Natural killer cell (primary cell): ENCODE results near the gene ZMIZ1. TPM values are rescaled to one million over a fixed set of nuclear protein-coding genes. Genes with fewer than 3 reads are reported as not detected.

ENCODE experiments used
- ATAC-seq, 3 donors: fragments of 150-1000 bp in 2 of 3; fragments of 200-7000 bp in 1 of 3; cut with Tn5 transposase; 1 replicate in 1 of 3; 2 replicates in 2 of 3; pipeline ENCODE4 v1.10.0; 2021; ENCODE audit warnings: mild to moderate bottlenecking in 2 of 3, moderate library complexity in 2 of 3
- DNase-seq, 2 donors: peaks; one replicate each; pipeline versions ENCODE4 v3.0.0 to v3.0.0-alpha.2; 2013 to 2021; ENCODE audit warnings: mixed read lengths in 1 of 2
- H3K27ac ChIP-seq: one replicate; pipeline ENCODE4 v1.5.1; 2013; ENCODE audit warnings: mild to moderate bottlenecking, low read length
- H3K27me3 ChIP-seq: one replicate; pipeline ENCODE4 v1.6.1; 2013; ENCODE audit warnings: low read length; ENCODE audit not compliant: control insufficient read depth, insufficient read depth
- H3K36me3 ChIP-seq: one replicate; pipeline ENCODE4 v1.6.1; 2013; ENCODE audit warnings: low read length; ENCODE audit not compliant: control insufficient read depth, insufficient read depth
- H3K4me1 ChIP-seq: one replicate; pipeline ENCODE4 v1.6.1; 2013; ENCODE audit warnings: low read length; ENCODE audit not compliant: control insufficient read depth, insufficient read depth
- H3K4me3 ChIP-seq: one replicate; pipeline ENCODE4 v1.5.1; 2013; ENCODE audit warnings: low read length
- H3K9me3 ChIP-seq: one replicate; pipeline ENCODE4 v1.6.1; 2013; ENCODE audit warnings: low read length; ENCODE audit not compliant: control insufficient read depth, insufficient read depth
- H3K27ac Mint-ChIP-seq, 2 donors: one replicate each; pipeline ENCODE4 v1.8.0; 2022; ENCODE audit warnings: mild to moderate bottlenecking in 2 of 2, mixed read lengths in 2 of 2, moderate library complexity in 1 of 2
- H3K27me3 Mint-ChIP-seq, 2 donors: one replicate each; pipeline ENCODE4 v1.8.0; 2022; ENCODE audit warnings: low read depth in 2 of 2, mixed read lengths in 2 of 2
- H3K36me3 Mint-ChIP-seq: one replicate; pipeline ENCODE4 v1.8.0; 2022; ENCODE audit warnings: mixed read lengths
- H3K4me1 Mint-ChIP-seq, 2 donors: one replicate each; pipeline ENCODE4 v1.8.0; 2022; ENCODE audit warnings: mixed read lengths in 2 of 2
- H3K4me3 Mint-ChIP-seq: one replicate; pipeline ENCODE4 v1.8.0; 2022; ENCODE audit warnings: mild to moderate bottlenecking, moderate library complexity, mixed read lengths
- H3K9me3 Mint-ChIP-seq, 2 donors: one replicate each; pipeline ENCODE4 v1.8.0; 2022; ENCODE audit warnings: mixed read lengths in 2 of 2
- CTCF ChIP-seq: fragments of 200-600 bp; IDR thresholded peaks from one replicate; pipeline ENCODE4 v1.8.0; 2022; ENCODE audit warnings: antibody characterized with exemption
- WGBS: methylation state at CpG from one replicate; pipeline ENCODE4 v1.1.7; 2013; ENCODE audit warnings: missing lambda C conversion rate; ENCODE audit not compliant: insufficient coverage; 5-methylcytosine and 5-hydroxymethylcytosine counted together
- intact Hi-C: fragments of 100-400 bp; cut with micrococcal nuclease; formaldehyde crosslinking; loops from one replicate; pipeline ENCODE4 v1.14.2; 2022
- total RNA-seq, 4 donors: library from RNA; stranded (reverse); fragments of 120-200 nt in 1 of 4; gene quantifications; one replicate each; pipeline versions ENCODE4 v1.2.3 to v1.2.4, GENCODE V29; 2013 to 2022

The ZMIZ1 gene
- total RNA-seq, 3 donors from 2014 or later (not counting 1 experiment from before 2014, with no cell fraction given) = 36.5 to 51.5 (median 37.9) TPM

GRCh38 chr10:79260811-79261740 is 192.3 kb downstream of the ZMIZ1 start:
- DNase-seq (no peak), ATAC-seq (no peak)
- TF ChIP-seq CTCF = no peak
- Histone ChIP-seq H3K4me3 (no peak overlapping the region), H3K36me3 (peaks cover 4% of the 10 kb centered on the region), H3K4me1 (peaks cover 82% of the 10 kb centered on the region), H3K27ac (no peak overlapping the region), H3K27me3 (no peaks in the 10 kb centered on the region), H3K9me3 (no peaks in the 10 kb centered on the region)
- Mint-ChIP-seq H3K36me3 (no peaks in the 10 kb centered on the region), H3K9me3 (no peaks in the 10 kb centered on the region), H3K27me3 (no peaks in the 10 kb centered on the region), H3K4me3 (no peak overlapping the region), H3K4me1 (peaks cover 41 to 75% of the 10 kb centered on the region in 2 donors), H3K27ac (no peak overlapping the region)
- intact Hi-C loops = no loop called here
- 93% methylated on average over 23 of the region's 24 CpGs for WGBS

- peaks cover 84% of the 10 kb centered on the region for H3K4me1 ChIP-seq
- no peaks in the 10 kb centered on the region for H3K27me3 ChIP-seq
- no peak overlapping the region for H3K27ac ChIP-seq
- H3K36me3 Mint-ChIP-seq = no peaks in the 10 kb centered on the region
- no peak overlapping the region for H3K4me3 Mint-ChIP-seq
- no peaks in the 10 kb centered on the region for H3K27me3 Mint-ChIP-seq
- ATAC-seq (no peak), DNase-seq (no peak)
- peaks cover 1% of the 10 kb centered on the region for H3K36me3 ChIP-seq
- 96% methylated on average over 3 of the region's 3 CpGs for WGBS
- H3K4me1 Mint-ChIP-seq = peaks cover 52 to 77% of the 10 kb centered on the region in 2 donors
- intact Hi-C loops = no loop called here
- peak overlapping the region in 1 of 2 donors; percentile 58 for H3K27ac Mint-ChIP-seq
- H3K4me3 ChIP-seq = no peak overlapping the region
- H3K9me3 ChIP-seq = no peaks in the 10 kb centered on the region
- no peak for TF ChIP-seq CTCF
- H3K9me3 Mint-ChIP-seq = no peaks in the 10 kb centered on the region
These were observed 193.4 kb downstream of the ZMIZ1 start for GRCh38 chr10:79262131-79262530.

GRCh38 chr10:79262959-79263746 is 194.4 kb downstream of the ZMIZ1 start:
- Histone ChIP-seq H3K9me3 (no peaks in the 10 kb centered on the region), H3K36me3 (no peaks in the 10 kb centered on the region), H3K27me3 (no peaks in the 10 kb centered on the region), H3K4me1 (peaks cover 85% of the 10 kb centered on the region), H3K4me3 (no peak overlapping the region), H3K27ac (no peak overlapping the region)
- Mint-ChIP-seq H3K9me3 (no peaks in the 10 kb centered on the region), H3K4me1 (peaks cover 54 to 78% of the 10 kb centered on the region in 2 donors), H3K36me3 (no peaks in the 10 kb centered on the region), H3K4me3 (no peak overlapping the region), H3K27ac (peak overlapping the region; percentile 31 to 58), H3K27me3 (no peaks in the 10 kb centered on the region)
- intact Hi-C loops = no loop called here
- 78% methylated on average over 17 of the region's 18 CpGs for WGBS
- DNase-seq = no peak
- no peak for ATAC-seq
- TF ChIP-seq CTCF = no peak
